ENCODE results near the gene PPP2R2C.

PPP2R2C gene

DNA sequence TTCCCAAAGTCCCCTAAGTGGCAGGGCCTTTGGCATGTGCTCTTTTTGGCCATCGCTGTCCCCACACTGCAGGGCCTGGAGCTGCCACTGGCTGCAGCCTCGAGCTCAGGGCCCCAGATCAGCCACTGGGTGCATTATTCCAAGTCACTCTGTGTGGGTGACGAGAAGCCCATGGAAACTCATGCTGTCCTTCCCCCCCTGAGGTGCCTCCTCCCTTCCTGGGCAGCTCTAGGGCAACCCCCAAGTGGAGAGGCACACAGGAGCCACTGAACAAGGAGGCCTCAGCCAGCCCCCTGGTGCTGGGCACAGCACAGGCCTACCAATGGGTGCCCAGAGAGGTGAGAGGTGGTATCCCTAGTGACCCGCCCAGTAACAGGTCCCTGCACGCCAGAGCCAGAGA is 84.5 kb downstream of the PPP2R2C start:
- no peak overlapping the region for H3K4me3 ChIP-seq (ENCODE audit: low read depth, low read length)
- H3K4me1 ChIP-seq (ENCODE audit: control insufficient read depth, insufficient read depth, low read length): no peaks in the 10 kb centered on the region
- H3K9me3 ChIP-seq (ENCODE audit: control insufficient read depth, insufficient read depth, low read depth, low read length): no peaks in the 10 kb centered on the region
- CTCF ChIA-PET: no interaction called here
- H3K27ac ChIP-seq (ENCODE audit: extremely low read depth, low read depth, low read length): no peak overlapping the region
- no peak for TF ChIP-seq IKZF3 (tag by site-specific recombination; IDR thresholded peaks at IDR 0.05)
- TF ChIP-seq ZNF302 (tag by site-specific recombination; IDR thresholded peaks at IDR 0.05; ENCODE audit: low read depth): no peak
- TF ChIP-seq, protein P1, sequence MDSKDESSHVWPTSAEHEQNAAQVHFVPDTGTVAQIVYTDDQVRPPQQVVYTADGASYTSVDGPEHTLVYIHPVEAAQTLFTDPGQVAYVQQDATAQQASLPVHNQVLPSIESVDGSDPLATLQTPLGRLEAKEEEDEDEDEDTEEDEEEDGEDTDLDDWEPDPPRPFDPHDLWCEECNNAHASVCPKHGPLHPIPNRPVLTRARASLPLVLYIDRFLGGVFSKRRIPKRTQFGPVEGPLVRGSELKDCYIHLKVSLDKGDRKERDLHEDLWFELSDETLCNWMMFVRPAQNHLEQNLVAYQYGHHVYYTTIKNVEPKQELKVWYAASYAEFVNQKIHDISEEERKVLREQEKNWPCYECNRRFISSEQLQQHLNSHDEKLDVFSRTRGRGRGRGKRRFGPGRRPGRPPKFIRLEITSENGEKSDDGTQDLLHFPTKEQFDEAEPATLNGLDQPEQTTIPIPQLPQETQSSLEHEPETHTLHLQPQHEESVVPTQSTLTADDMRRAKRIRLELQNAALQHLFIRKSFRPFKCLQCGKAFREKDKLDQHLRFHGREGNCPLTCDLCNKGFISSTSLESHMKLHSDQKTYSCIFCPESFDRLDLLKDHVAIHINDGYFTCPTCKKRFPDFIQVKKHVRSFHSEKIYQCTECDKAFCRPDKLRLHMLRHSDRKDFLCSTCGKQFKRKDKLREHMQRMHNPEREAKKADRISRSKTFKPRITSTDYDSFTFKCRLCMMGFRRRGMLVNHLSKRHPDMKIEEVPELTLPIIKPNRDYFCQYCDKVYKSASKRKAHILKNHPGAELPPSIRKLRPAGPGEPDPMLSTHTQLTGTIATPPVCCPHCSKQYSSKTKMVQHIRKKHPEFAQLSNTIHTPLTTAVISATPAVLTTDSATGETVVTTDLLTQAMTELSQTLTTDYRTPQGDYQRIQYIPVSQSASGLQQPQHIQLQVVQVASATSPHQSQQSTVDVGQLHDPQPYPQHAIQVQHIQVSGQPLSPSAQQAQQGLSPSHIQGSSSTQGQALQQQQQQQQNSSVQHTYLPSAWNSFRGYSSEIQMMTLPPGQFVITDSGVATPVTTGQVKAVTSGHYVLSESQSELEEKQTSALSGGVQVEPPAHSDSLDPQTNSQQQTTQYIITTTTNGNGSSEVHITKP (tag by site-specific recombination; IDR thresholded peaks at IDR 0.05): no peak
- POLR2A ChIA-PET: no interaction called here
- no peaks in the 10 kb centered on the region for H3K36me3 ChIP-seq (ENCODE audit: control insufficient read depth in 2 of 2, insufficient read depth in 1 of 2, low read length in 2 of 2)

DNA sequence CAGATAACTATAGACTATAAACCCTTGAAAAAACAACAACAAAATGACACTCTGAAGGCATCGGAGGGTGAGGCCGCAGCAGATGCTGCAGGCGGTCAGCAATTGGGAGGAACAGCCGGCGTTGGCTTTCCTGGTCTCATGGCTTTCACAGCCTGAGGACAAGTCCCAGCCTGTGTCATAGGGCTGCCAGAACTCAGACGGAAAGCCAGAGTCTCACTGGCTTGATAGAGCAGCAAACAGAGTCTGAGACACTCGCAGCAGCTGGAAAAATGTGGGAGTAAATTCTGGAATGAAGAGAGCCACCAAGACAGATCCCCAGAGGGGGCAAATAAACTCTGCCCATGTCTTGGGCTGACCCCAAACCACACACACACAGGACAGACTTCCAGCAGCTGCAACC is 86.3 kb downstream of the PPP2R2C start:
- Histone ChIP-seq H3K27ac (ENCODE audit: extremely low read depth, low read depth, low read length) (no peak overlapping the region), H3K4me3 (ENCODE audit: low read depth, low read length) (no peak overlapping the region), H3K36me3 (ENCODE audit: control insufficient read depth in 2 of 2, insufficient read depth in 1 of 2, low read length in 2 of 2) (no peaks in the 10 kb centered on the region), H3K4me1 (ENCODE audit: control insufficient read depth, insufficient read depth, low read length) (no peaks in the 10 kb centered on the region), H3K9me3 (ENCODE audit: control insufficient read depth, insufficient read depth, low read depth, low read length) (no peaks in the 10 kb centered on the region)
- no peak for TF ChIP-seq ZIC2 (tag by site-specific recombination; IDR thresholded peaks at IDR 0.05)
- TF ChIP-seq MYNN (tag by site-specific recombination; IDR thresholded peaks at IDR 0.05; ENCODE audit: borderline replicate concordance): no peak
- TF ChIP-seq TSHZ1 (tag by site-specific recombination; IDR thresholded peaks at IDR 0.05; ENCODE audit: borderline replicate concordance): no peak
- no peak for TF ChIP-seq ZNF274 (IDR thresholded peaks at IDR 0.05; ENCODE audit: low read length)
- no peak for TF ChIP-seq ZNF274 (tag by site-specific recombination; IDR thresholded peaks at IDR 0.05; ENCODE audit: borderline replicate concordance)
- TF ChIP-seq ZNF132 (tag by site-specific recombination; IDR thresholded peaks at IDR 0.05; ENCODE audit: borderline replicate concordance): no peak
- CTCF ChIA-PET: interaction anchor here (1.2 kb wide), 1 partner anchor 162 kb away, joined by 3 read pairs; no protein-coding TSS in a partner anchor
- POLR2A ChIA-PET: interaction anchor here (0.5 kb wide), 1 partner anchor 22 kb away, joined by 3 read pairs; no protein-coding TSS in a partner anchor

DNA sequence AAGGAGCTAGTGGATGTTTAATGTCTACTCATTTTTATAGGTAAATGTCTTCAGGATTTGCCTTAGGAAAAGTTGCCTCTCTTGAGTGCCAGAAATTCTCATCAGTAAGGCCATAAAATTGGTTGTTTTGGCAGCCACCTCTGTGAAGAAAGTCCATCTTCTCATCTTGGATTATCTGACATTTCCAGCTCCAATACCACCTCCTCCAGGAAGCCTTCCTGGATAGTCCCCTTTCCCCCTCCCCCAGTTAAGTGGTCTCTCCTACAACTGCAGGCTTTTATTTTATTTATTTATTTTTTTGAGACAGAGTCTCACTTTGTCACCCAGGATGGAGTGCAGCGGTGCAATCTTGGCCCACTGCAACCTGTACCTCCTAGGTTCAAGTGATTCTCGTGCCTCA is 87.1 kb downstream of the PPP2R2C start:
- ChIA-PET CTCF (interaction anchor here (0.7 to 1.2 kb wide), 2 partner anchors 163 to 1289 kb away, joined by 3 read pairs; no protein-coding TSS in a partner anchor), POLR2A (no interaction called here)
- no peaks in the 10 kb centered on the region for H3K36me3 ChIP-seq (ENCODE audit: control insufficient read depth in 2 of 2, insufficient read depth in 1 of 2, low read length in 2 of 2)
- H3K9me3 ChIP-seq (ENCODE audit: control insufficient read depth, insufficient read depth, low read depth, low read length): no peaks in the 10 kb centered on the region
- TF ChIP-seq ZNF416 (tag by site-specific recombination; IDR thresholded peaks at IDR 0.05) (no peak), ZNF175 (tag by site-specific recombination; IDR thresholded peaks at IDR 0.05) (no peak), WT1 (tag by site-specific recombination; IDR thresholded peaks at IDR 0.05) (no peak), ZNF48 (tag by site-specific recombination; IDR thresholded peaks at IDR 0.05) (no peak)
- H3K4me1 ChIP-seq (ENCODE audit: control insufficient read depth, insufficient read depth, low read length): no peaks in the 10 kb centered on the region
- no peak overlapping the region for H3K4me3 ChIP-seq (ENCODE audit: low read depth, low read length)
- H3K27ac ChIP-seq (ENCODE audit: extremely low read depth, low read depth, low read length): no peak overlapping the region
